NCI-H187 treated with DMSO at 0.1 percent for 48 hours (cell line): ENCODE data around the gene AMZ1.
"Not testable (repeated sequence)": the region's sequence is repeated elsewhere in the genome, so short reads cannot be mapped to it uniquely, and the experiment has no call there.

ENCODE experiments used
- DNase-seq: peaks from one replicate; lab custom pipeline; 2025; lab: John Stamatoyannopoulos, UW

Gene AMZ1

GRCh38 chr7:2668401-2668800 lies 19.6 kb upstream of the AMZ1 start:
- no peak for DNase-seq

- DNase-seq, result no peak
Measured at GRCh38 chr7:2670171-2670570, 17.8 kb upstream of the AMZ1 start.

GRCh38 chr7:2670720-2671391 lies 17.1 kb upstream of the AMZ1 start:
- DNase-seq, result peak; percentile 4

GRCh38 chr7:2673214-2673613 lies 14.8 kb upstream of the AMZ1 start:
- DNase-seq, result not testable (repeated sequence)

GRCh38 chr7:2673934-2674333 lies 14.1 kb upstream of the AMZ1 start:
- DNase-seq, result no peak

GRCh38 chr7:2675256-2675764 lies 12.7 kb upstream of the AMZ1 start:
- DNase-seq, result no peak

GRCh38 chr7:2676576-2676975 lies 11.4 kb upstream of the AMZ1 start:
- DNase-seq, result not testable (repeated sequence)

GRCh38 chr7:2678454-2678853 lies 9.5 kb upstream of the AMZ1 start:
- not testable (repeated sequence) for DNase-seq

- DNase-seq, result not testable (repeated sequence)
Measured at GRCh38 chr7:2679135-2680127, 8.6 kb upstream of the AMZ1 start.

GRCh38 chr7:2680256-2680655 lies 7.7 kb upstream of the AMZ1 start:
- no peak for DNase-seq

- peak; percentile 1 for DNase-seq
Measured at GRCh38 chr7:2680792-2681490, 7.1 kb upstream of the AMZ1 start.

GRCh38 chr7:2681929-2682799 lies 5.8 kb upstream of the AMZ1 start:
- no peak for DNase-seq

- DNase-seq, result no peak
Measured at GRCh38 chr7:2684501-2684900, 3.5 kb upstream of the AMZ1 start.

GRCh38 chr7:2686101-2686500 lies 1.9 kb upstream of the AMZ1 start:
- DNase-seq, result no peak

- no peak for DNase-seq
Measured at GRCh38 chr7:2687338-2687869, 598 bp upstream of the AMZ1 start.

- DNase-seq, result no peak
Measured at GRCh38 chr7:2688409-2689342, 674 bp downstream of the AMZ1 start.

- no peak for DNase-seq
Measured at GRCh38 chr7:2689343-2689847, 1.4 kb downstream of the AMZ1 start.

- no peak for DNase-seq
Measured at GRCh38 chr7:2689951-2690705, 2.1 kb downstream of the AMZ1 start.
